IMR-90 (cell line): ENCODE results near the gene DYNLT4. TPM values are rescaled to one million over a fixed set of nuclear protein-coding genes. Genes with fewer than 3 reads are reported as not detected.

Experiments used
- ATAC-seq: fragments of 200-7000 bp; cut with Tn5 transposase; 2 replicates; pipeline ENCODE4 v1.9.1; 2020; ENCODE audit warnings: low read depth, mild to moderate bottlenecking, moderate library complexity
- BruUV-seq: library from RNA; stranded (reverse); fragments of 400-500 nt; replicated peaks from 2 replicates; lab custom pipeline; 2021; lab: Mats Ljungman, UMichigan
- CTCF ChIA-PET: fragments of 300-600 bp; formaldehyde crosslinking; extraction: SDS; loops from one replicate; lab custom pipeline; 2021; ENCODE audit warnings: antibody characterized with exemption; lab: Yijun Ruan, JAX
- POLR2A ChIA-PET: fragments of 300-600 bp; sonication (Branson Sonifier 250); formaldehyde crosslinking; loops from one replicate; lab custom pipeline; 2022; ENCODE audit warnings: antibody characterized with exemption; ENCODE audit not compliant: unreplicated experiment; lab: Charles Lee
- DNase-seq: peaks from one replicate; pipeline ENCODE4 v3.0.0; 2013
- H2AFZ ChIP-seq: replicated peaks from 2 replicates; pipeline ENCODE3; 2013; ENCODE audit warnings: low read length, mild to moderate bottlenecking; ENCODE audit not compliant: poor library complexity
- H2AK5ac ChIP-seq: 2 replicates; pipeline ENCODE4 v1.6.1; 2013; ENCODE audit warnings: low read depth, low read length, inconsistent platforms
- H2AK9ac ChIP-seq: replicated peaks from 2 replicates; pipeline ENCODE3; 2013; ENCODE audit warnings: mild to moderate bottlenecking, low read depth, low read length, moderate library complexity; ENCODE audit not compliant: poor library complexity
- H2BK120ac ChIP-seq: 2 replicates; pipeline ENCODE4 v1.6.1; 2013; ENCODE audit warnings: low read depth, low read length, inconsistent platforms
- H2BK15ac ChIP-seq: 3 replicates; pipeline ENCODE4 v1.6.1; 2013; ENCODE audit warnings: low read depth, low read length, inconsistent platforms
- H2BK20ac ChIP-seq: 2 replicates; pipeline ENCODE4 v1.6.1; 2013; ENCODE audit warnings: low read depth, mild to moderate bottlenecking, inconsistent platforms, low read length, moderate library complexity
- H2BK5ac ChIP-seq: 2 replicates; pipeline ENCODE4 v1.6.1; 2013; ENCODE audit warnings: mild to moderate bottlenecking, low read depth, low read length, inconsistent platforms; ENCODE audit not compliant: poor library complexity, severe bottlenecking
- H3K14ac ChIP-seq: replicated peaks from 2 replicates; pipeline ENCODE4 v1.6.1; 2013; ENCODE audit warnings: low read depth, low read length, inconsistent platforms
- H3K18ac ChIP-seq: 2 replicates; pipeline ENCODE4 v1.6.1; 2013; ENCODE audit warnings: low read depth, low read length, control low read depth
- H3K23ac ChIP-seq: 2 replicates; pipeline ENCODE4 v1.6.1; 2013; ENCODE audit warnings: low read depth, low read length, inconsistent platforms
- H3K27ac ChIP-seq: 2 replicates; pipeline ENCODE4 v1.5.1; 2013; ENCODE audit warnings: mild to moderate bottlenecking, control low read depth, low read length; ENCODE audit not compliant: insufficient read depth
- H3K27me3 ChIP-seq: 2 replicates; pipeline ENCODE4 v1.6.1; 2013; ENCODE audit warnings: low read length; ENCODE audit not compliant: control insufficient read depth, insufficient read depth
- H3K36me3 ChIP-seq: 2 replicates; pipeline ENCODE4 v1.6.1; 2013; ENCODE audit warnings: low read length, mixed read lengths; ENCODE audit not compliant: control insufficient read depth, insufficient read depth
- H3K4ac ChIP-seq: 2 replicates; pipeline ENCODE4 v1.6.1; 2013; ENCODE audit warnings: low read depth, low read length, inconsistent platforms
- H3K4me1 ChIP-seq: 2 replicates; pipeline ENCODE4 v1.6.1; 2013; ENCODE audit warnings: low read length, mixed read lengths; ENCODE audit not compliant: control insufficient read depth, insufficient read depth
- H3K4me2 ChIP-seq: 2 replicates; pipeline ENCODE4 v1.6.1; 2013; ENCODE audit warnings: low read depth, mild to moderate bottlenecking, control low read depth, low read length, moderate library complexity
- H3K4me3 ChIP-seq: 2 replicates; pipeline ENCODE4 v1.5.1; 2013; ENCODE audit warnings: low read depth, mild to moderate bottlenecking, control low read depth, low read length, moderate library complexity; ENCODE audit not compliant: insufficient read depth
- H3K56ac ChIP-seq: 2 replicates; pipeline ENCODE4 v1.6.1; 2013; ENCODE audit warnings: low read length, inconsistent platforms; ENCODE audit not compliant: insufficient read depth; ENCODE audit errors: extremely low read depth
- H3K79me1 ChIP-seq, 2 experiments: 2 replicates each; pipeline ENCODE4 v1.6.1; 2013; ENCODE audit warnings: low read length in 2 of 2, inconsistent platforms in 1 of 2, low read depth in 1 of 2
- H3K9ac ChIP-seq: 2 replicates; pipeline ENCODE4 v1.6.1; 2013; ENCODE audit warnings: low read depth, low read length, control low read depth
- H3K9me1 ChIP-seq: 2 replicates; pipeline ENCODE4 v1.6.1; 2013; ENCODE audit warnings: low read length, inconsistent platforms; ENCODE audit not compliant: insufficient read depth
- H3K9me3 ChIP-seq: 2 replicates; pipeline ENCODE4 v1.6.1; 2013; ENCODE audit warnings: low read length; ENCODE audit not compliant: control insufficient read depth, insufficient read depth
- H4K20me1 ChIP-seq: 2 replicates; pipeline ENCODE4 v1.6.1; 2013; ENCODE audit warnings: low read length, inconsistent platforms; ENCODE audit not compliant: insufficient read depth
- H4K5ac ChIP-seq: 2 replicates; pipeline ENCODE4 v1.6.1; 2013; ENCODE audit warnings: mild to moderate bottlenecking, low read depth, low read length, control low read depth
- H4K8ac ChIP-seq, 2 experiments: 2 replicates each; pipeline ENCODE4 v1.6.1; 2013; ENCODE audit warnings: low read depth in 2 of 2, low read length in 2 of 2, control low read depth in 1 of 2, inconsistent platforms in 1 of 2
- H4K91ac ChIP-seq: 2 replicates; pipeline ENCODE4 v1.6.1; 2013; ENCODE audit warnings: low read depth, low read length, inconsistent platforms; ENCODE audit not compliant: insufficient read depth
- BHLHE40 ChIP-seq: fragments of 150-350 bp; IDR thresholded peaks from 2 replicates; pipeline ENCODE4 v1.6.1; 2016; ENCODE audit warnings: mild to moderate bottlenecking, low read depth, low read length
- CEBPB ChIP-seq: IDR thresholded peaks from 2 replicates; pipeline ENCODE4 v1.6.1; 2012; ENCODE audit warnings: low read depth, low read length, improper control_type of control experiment
- CHD1 ChIP-seq: IDR thresholded peaks from 2 replicates; pipeline ENCODE4 v1.6.1; 2012; ENCODE audit warnings: low read depth, low read length, improper control_type of control experiment
- FOS ChIP-seq: fragments of 150-350 bp; IDR thresholded peaks from 2 replicates; pipeline ENCODE4 v1.6.1; 2016; ENCODE audit warnings: low read depth, low read length
- MAFK ChIP-seq: IDR thresholded peaks from 2 replicates; pipeline ENCODE4 v1.6.1; 2012; ENCODE audit warnings: low read depth, low read length, improper control_type of control experiment
- MAZ ChIP-seq: IDR thresholded peaks from 2 replicates; pipeline ENCODE4 v1.6.1; 2012; ENCODE audit warnings: low read depth, mild to moderate bottlenecking, low read length, improper control_type of control experiment, moderate library complexity, borderline replicate concordance
- MXI1 ChIP-seq: IDR thresholded peaks from 2 replicates; pipeline ENCODE4 v1.6.1; 2012; ENCODE audit warnings: low read depth, mild to moderate bottlenecking, low read length, moderate library complexity, borderline replicate concordance
- NFE2L2 ChIP-seq: fragments of 150-350 bp; IDR thresholded peaks from 2 replicates; pipeline ENCODE4 v1.6.1; 2016; ENCODE audit warnings: low read depth, mild to moderate bottlenecking, low read length
- POLR2A ChIP-seq: IDR thresholded peaks from 2 replicates; pipeline ENCODE4 v1.6.1; 2012; ENCODE audit warnings: mild to moderate bottlenecking, low read depth, low read length
- RCOR1 ChIP-seq: IDR thresholded peaks from 2 replicates; pipeline ENCODE4 v1.6.1; 2012; ENCODE audit warnings: mild to moderate bottlenecking, low read length, improper control_type of control experiment; ENCODE audit not compliant: insufficient replicate concordance
- RFX5 ChIP-seq: IDR thresholded peaks from 2 replicates; pipeline ENCODE4 v1.8.0; 2012; ENCODE audit warnings: low read depth, mild to moderate bottlenecking, low read length, moderate library complexity
- SMC3 ChIP-seq: fragments of 150-350 bp; IDR thresholded peaks from 2 replicates; pipeline ENCODE4 v1.6.1; 2016; ENCODE audit warnings: low read depth, mild to moderate bottlenecking, antibody characterized with exemption, low read length, moderate library complexity
- WGBS, 2 experiments: methylation state at CpG; one replicate each; pipeline versions ENCODE4 v1.1.5 to v1.1.7; 2013; ENCODE audit warnings: missing lambda C conversion rate in 2 of 2; ENCODE audit not compliant: insufficient read length in 1 of 2; ENCODE audit errors: extremely low coverage in 2 of 2; 5-methylcytosine and 5-hydroxymethylcytosine counted together
- dilution Hi-C: fragments of 300-500 bp; cut with HindIII; formaldehyde crosslinking; loops from one replicate; pipeline ENCODE4 v1.14.3; 2018; ENCODE audit warnings: low sequenced_read_pairs; ENCODE audit not compliant: unreplicated experiment
- in situ Hi-C: fragments of 300-500 bp; cut with MboI; formaldehyde crosslinking; loops from 3 replicates; pipeline ENCODE4 v1.14.3; 2019; ENCODE audit warnings: low sequenced_read_pairs, inconsistent platforms, mixed read lengths
- intact Hi-C: fragments of 100-400 bp; cut with micrococcal nuclease; formaldehyde crosslinking; loops from 2 replicates; pipeline ENCODE4 v1.10.0; 2022
- polyA plus RNA-seq, 3 experiments: library from polyadenylated mRNA; depleted of rRNA; stranded (reverse); fragments of >200 nt; gene quantifications; 2 replicates each; pipeline ENCODE4 v1.2.3, GENCODE V29; 2012; ENCODE audit warnings: low replicate concordance in 1 of 3
- total RNA-seq: library from RNA; depleted of rRNA; stranded (reverse); fragments of >200 nt; gene quantifications from 2 replicates; pipeline ENCODE4 v1.2.3, GENCODE V29; 2012
- TF ChIP-seq, protein P1 (sequence below): fragments of 150-350 bp; IDR thresholded peaks from 2 replicates; pipeline ENCODE4 v1.6.1; 2016; ENCODE audit warnings: low read depth, mild to moderate bottlenecking, low read length, moderate library complexity, borderline replicate concordance
- TF ChIP-seq, protein P2 (sequence below): fragments of 150-350 bp; IDR thresholded peaks from 2 replicates; pipeline ENCODE4 v1.6.1; 2017; ENCODE audit warnings: mild to moderate bottlenecking, antibody characterized with exemption, low read length, low read depth
- TF ChIP-seq, protein P3 (sequence below): conservative IDR thresholded peaks from 2 replicates; pipeline ENCODE4 v1.5.1; 2012; ENCODE audit warnings: mild to moderate bottlenecking, low read depth, low read length, improper control_type of control experiment

DYNLT4 gene
- total and polyA plus RNA-seq, 2 of the 4 experiments (the other 2 are of a cell fraction), result not detected

DNA sequence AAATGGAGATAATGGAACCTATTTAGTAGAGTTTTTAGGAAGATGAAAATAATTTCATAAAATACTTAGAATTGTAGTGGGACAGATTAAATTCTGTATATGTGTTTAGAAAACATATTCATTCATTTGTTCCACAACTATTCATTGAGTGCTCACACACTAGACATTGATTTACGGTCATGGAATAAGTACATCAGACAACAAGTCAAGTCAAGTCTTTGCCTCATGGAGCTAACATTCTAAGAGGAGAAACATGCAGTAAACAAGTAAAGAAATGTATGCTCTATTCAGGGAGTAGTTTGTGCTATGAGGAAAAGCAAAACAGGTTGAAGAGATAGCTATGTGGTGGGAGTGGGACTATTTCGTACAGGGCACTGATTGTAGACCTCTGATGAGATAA lies 10.2 kb upstream of the DYNLT4 start:
- no peak overlapping the region; the same call in 1 of the 2 replicates for H4K91ac ChIP-seq
- dilution Hi-C loops, result no loop called here
- H2BK5ac ChIP-seq, result no peak overlapping the region
- TF ChIP-seq CEBPB (no peak), SMC3 (no peak), FOS (no peak), RFX5 (no peak), POLR2A (no peak), CHD1 (no peak), NFE2L2 (no peak), MAFK (no peak), MAZ (no peak), MXI1 (no peak), RCOR1 (no peak), BHLHE40 (no peak)
- TF ChIP-seq, protein P1, sequence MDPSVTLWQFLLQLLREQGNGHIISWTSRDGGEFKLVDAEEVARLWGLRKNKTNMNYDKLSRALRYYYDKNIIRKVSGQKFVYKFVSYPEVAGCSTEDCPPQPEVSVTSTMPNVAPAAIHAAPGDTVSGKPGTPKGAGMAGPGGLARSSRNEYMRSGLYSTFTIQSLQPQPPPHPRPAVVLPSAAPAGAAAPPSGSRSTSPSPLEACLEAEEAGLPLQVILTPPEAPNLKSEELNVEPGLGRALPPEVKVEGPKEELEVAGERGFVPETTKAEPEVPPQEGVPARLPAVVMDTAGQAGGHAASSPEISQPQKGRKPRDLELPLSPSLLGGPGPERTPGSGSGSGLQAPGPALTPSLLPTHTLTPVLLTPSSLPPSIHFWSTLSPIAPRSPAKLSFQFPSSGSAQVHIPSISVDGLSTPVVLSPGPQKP, result no peak
- TF ChIP-seq, protein P2, sequence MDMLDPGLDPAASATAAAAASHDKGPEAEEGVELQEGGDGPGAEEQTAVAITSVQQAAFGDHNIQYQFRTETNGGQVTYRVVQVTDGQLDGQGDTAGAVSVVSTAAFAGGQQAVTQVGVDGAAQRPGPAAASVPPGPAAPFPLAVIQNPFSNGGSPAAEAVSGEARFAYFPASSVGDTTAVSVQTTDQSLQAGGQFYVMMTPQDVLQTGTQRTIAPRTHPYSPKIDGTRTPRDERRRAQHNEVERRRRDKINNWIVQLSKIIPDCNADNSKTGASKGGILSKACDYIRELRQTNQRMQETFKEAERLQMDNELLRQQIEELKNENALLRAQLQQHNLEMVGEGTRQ, result no peak
- TF ChIP-seq, protein P3, sequence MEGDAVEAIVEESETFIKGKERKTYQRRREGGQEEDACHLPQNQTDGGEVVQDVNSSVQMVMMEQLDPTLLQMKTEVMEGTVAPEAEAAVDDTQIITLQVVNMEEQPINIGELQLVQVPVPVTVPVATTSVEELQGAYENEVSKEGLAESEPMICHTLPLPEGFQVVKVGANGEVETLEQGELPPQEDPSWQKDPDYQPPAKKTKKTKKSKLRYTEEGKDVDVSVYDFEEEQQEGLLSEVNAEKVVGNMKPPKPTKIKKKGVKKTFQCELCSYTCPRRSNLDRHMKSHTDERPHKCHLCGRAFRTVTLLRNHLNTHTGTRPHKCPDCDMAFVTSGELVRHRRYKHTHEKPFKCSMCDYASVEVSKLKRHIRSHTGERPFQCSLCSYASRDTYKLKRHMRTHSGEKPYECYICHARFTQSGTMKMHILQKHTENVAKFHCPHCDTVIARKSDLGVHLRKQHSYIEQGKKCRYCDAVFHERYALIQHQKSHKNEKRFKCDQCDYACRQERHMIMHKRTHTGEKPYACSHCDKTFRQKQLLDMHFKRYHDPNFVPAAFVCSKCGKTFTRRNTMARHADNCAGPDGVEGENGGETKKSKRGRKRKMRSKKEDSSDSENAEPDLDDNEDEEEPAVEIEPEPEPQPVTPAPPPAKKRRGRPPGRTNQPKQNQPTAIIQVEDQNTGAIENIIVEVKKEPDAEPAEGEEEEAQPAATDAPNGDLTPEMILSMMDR, result no peak
- H3K27ac ChIP-seq, result no peak overlapping the region
- no peak overlapping the region for H2AFZ ChIP-seq
- H3K79me1 ChIP-seq, result peaks cover 2 to 15% of the 10 kb centered on the region in 2 experiments; a peak in 2 of 4 replicates
- H4K8ac ChIP-seq, result no peak overlapping the region
- peaks cover 3% of the 10 kb centered on the region; the same call in 1 of the 2 replicates for H3K9me1 ChIP-seq
- H3K23ac ChIP-seq, result no peak overlapping the region
- no peak overlapping the region for H3K14ac ChIP-seq
- H3K4me1 ChIP-seq, result peaks cover 12% of the 10 kb centered on the region
- H4K5ac ChIP-seq, result no peak overlapping the region
- H3K9ac ChIP-seq, result no peak overlapping the region
- no peak overlapping the region; the same call in 2 of the 3 replicates for H2BK15ac ChIP-seq
- no peak overlapping the region for H2AK5ac ChIP-seq
- no peak overlapping the region for H3K18ac ChIP-seq
- DNase-seq (no peak), ATAC-seq (no peak)
- H3K27me3 ChIP-seq, result no peaks in the 10 kb centered on the region
- no peak overlapping the region for H3K56ac ChIP-seq
- intact Hi-C loops, result no loop called here
- no peak overlapping the region for H2BK20ac ChIP-seq
- CTCF ChIA-PET, result no interaction called here
- peaks cover 8% of the 10 kb centered on the region; the same call in 1 of the 2 replicates for H4K20me1 ChIP-seq
- no peak overlapping the region for H3K4me3 ChIP-seq
- H2AK9ac ChIP-seq, result no peak overlapping the region
- in situ Hi-C loops, result no loop called here
- H2BK120ac ChIP-seq, result no peak overlapping the region
- H3K9me3 ChIP-seq, result no peaks in the 10 kb centered on the region
- no TSS peak for BruUV-seq
- 89% methylated on average over 1 of the region's 2 CpGs; no CpG with 5 or more reads in 1 of the 2 experiments for WGBS, 2 experiments
- H3K36me3 ChIP-seq, result no peaks in the 10 kb centered on the region
- POLR2A ChIA-PET, result interaction anchor here (0.6 to 3.2 kb wide), 2 partner anchors 9 to 86 kb away, joined by 5 to 30 read pairs; partner anchors contain the start of genes BTBD19 and DYNLT4
- no peak overlapping the region for H3K4ac ChIP-seq
- H3K4me2 ChIP-seq, result no peak overlapping the region
